Measurements from ENCODE around the gene REP15.

The REP15 gene

GRCh38 chr12:27696293-27696652 lies at the start of gene REP15:
REP15 (plus strand) TSS chr12:27696447; CDS start chr12:27696563, 116 bp downstream.
- no peak for TF ChIP-seq CTCF (IDR thresholded peaks at IDR 0.05)

- no peak for TF ChIP-seq CTCF (IDR thresholded peaks at IDR 0.05)
These were observed 46.2 kb upstream of the REP15 start for GRCh38 chr12:27650011-27650410.

GRCh38 chr12:27651201-27651600 lies 45.0 kb upstream of the REP15 start:
- no peak for TF ChIP-seq CTCF (IDR thresholded peaks at IDR 0.05)

GRCh38 chr12:27652174-27652763 lies 44.0 kb upstream of the REP15 start:
- peak; percentile 80 for TF ChIP-seq CTCF (IDR thresholded peaks at IDR 0.05)

- no peak for TF ChIP-seq CTCF (IDR thresholded peaks at IDR 0.05)
These were observed 42.6 kb upstream of the REP15 start for GRCh38 chr12:27653661-27654060.

- TF ChIP-seq CTCF (IDR thresholded peaks at IDR 0.05) = no peak
These were observed 39.0 kb upstream of the REP15 start for GRCh38 chr12:27657296-27657695.

GRCh38 chr12:27665704-27666103 lies 30.5 kb upstream of the REP15 start:
- TF ChIP-seq CTCF (IDR thresholded peaks at IDR 0.05) = no peak

- no peak for TF ChIP-seq CTCF (IDR thresholded peaks at IDR 0.05)
These were observed 29.7 kb upstream of the REP15 start for GRCh38 chr12:27666510-27666909.

Measured in LNCAP (cell line).